ENCODE results near the gene TMPRSS6.

DNA sequence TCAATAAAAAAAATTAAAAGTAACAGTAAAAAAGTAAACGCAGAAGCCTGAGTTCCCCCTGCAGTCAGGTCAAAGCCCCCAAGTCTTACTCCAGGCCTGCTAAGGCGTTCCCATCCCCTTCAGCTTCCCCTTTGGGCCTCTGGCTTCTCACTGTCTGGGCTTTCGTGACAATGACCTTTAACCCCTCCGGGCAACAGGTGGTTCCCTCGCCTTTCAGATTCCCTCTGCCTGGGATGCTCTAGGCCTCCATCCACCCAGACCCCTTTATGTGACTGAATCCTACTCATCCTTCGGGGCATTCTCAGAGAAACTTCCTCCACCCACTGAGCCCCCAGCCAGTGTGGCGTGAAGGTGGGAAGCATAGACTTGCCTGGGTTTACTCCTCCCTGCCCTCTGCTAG is 82.0 kb downstream of the TMPRSS6 start:
- TF ChIP-seq, protein P1, sequence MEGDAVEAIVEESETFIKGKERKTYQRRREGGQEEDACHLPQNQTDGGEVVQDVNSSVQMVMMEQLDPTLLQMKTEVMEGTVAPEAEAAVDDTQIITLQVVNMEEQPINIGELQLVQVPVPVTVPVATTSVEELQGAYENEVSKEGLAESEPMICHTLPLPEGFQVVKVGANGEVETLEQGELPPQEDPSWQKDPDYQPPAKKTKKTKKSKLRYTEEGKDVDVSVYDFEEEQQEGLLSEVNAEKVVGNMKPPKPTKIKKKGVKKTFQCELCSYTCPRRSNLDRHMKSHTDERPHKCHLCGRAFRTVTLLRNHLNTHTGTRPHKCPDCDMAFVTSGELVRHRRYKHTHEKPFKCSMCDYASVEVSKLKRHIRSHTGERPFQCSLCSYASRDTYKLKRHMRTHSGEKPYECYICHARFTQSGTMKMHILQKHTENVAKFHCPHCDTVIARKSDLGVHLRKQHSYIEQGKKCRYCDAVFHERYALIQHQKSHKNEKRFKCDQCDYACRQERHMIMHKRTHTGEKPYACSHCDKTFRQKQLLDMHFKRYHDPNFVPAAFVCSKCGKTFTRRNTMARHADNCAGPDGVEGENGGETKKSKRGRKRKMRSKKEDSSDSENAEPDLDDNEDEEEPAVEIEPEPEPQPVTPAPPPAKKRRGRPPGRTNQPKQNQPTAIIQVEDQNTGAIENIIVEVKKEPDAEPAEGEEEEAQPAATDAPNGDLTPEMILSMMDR (IDR thresholded peaks at IDR 0.05; ENCODE audit: insufficient read depth, low read length, poor library complexity, severe bottlenecking): no peak
- no peak for TF ChIP-seq EZH2phosphoT487 (conservative IDR thresholded peaks at IDR 0.05; ENCODE audit: low read length)

Measured in SU-DHL-6 (cell line).